IMR-90 (cell line): Measurements from ENCODE around the gene KDM6A. TPM values are rescaled to one million over a fixed set of nuclear protein-coding genes. Genes with fewer than 3 reads are reported as not detected.

Experiments used
- ATAC-seq: fragments of 200-7000 bp; cut with Tn5 transposase; 2 replicates; pipeline ENCODE4 v1.9.1; 2020; ENCODE audit warnings: low read depth, mild to moderate bottlenecking, moderate library complexity
- BruUV-seq: library from RNA; stranded (reverse); fragments of 400-500 nt; replicated peaks from 2 replicates; lab custom pipeline; 2021; lab: Mats Ljungman, UMichigan
- CTCF ChIA-PET: fragments of 300-600 bp; formaldehyde crosslinking; extraction: SDS; loops from one replicate; lab custom pipeline; 2021; ENCODE audit warnings: antibody characterized with exemption; lab: Yijun Ruan, JAX
- POLR2A ChIA-PET: fragments of 300-600 bp; sonication (Branson Sonifier 250); formaldehyde crosslinking; loops from one replicate; lab custom pipeline; 2022; ENCODE audit warnings: antibody characterized with exemption; ENCODE audit not compliant: unreplicated experiment; lab: Charles Lee
- DNase-seq: peaks from one replicate; pipeline ENCODE4 v3.0.0; 2013
- H2AFZ ChIP-seq: replicated peaks from 2 replicates; pipeline ENCODE3; 2013; ENCODE audit warnings: low read length, mild to moderate bottlenecking; ENCODE audit not compliant: poor library complexity
- H2AK5ac ChIP-seq: 2 replicates; pipeline ENCODE4 v1.6.1; 2013; ENCODE audit warnings: low read depth, low read length, inconsistent platforms
- H2AK9ac ChIP-seq: replicated peaks from 2 replicates; pipeline ENCODE3; 2013; ENCODE audit warnings: mild to moderate bottlenecking, low read depth, low read length, moderate library complexity; ENCODE audit not compliant: poor library complexity
- H2BK120ac ChIP-seq: 2 replicates; pipeline ENCODE4 v1.6.1; 2013; ENCODE audit warnings: low read depth, low read length, inconsistent platforms
- H2BK15ac ChIP-seq: 3 replicates; pipeline ENCODE4 v1.6.1; 2013; ENCODE audit warnings: low read depth, low read length, inconsistent platforms
- H2BK20ac ChIP-seq: 2 replicates; pipeline ENCODE4 v1.6.1; 2013; ENCODE audit warnings: low read depth, mild to moderate bottlenecking, inconsistent platforms, low read length, moderate library complexity
- H2BK5ac ChIP-seq: 2 replicates; pipeline ENCODE4 v1.6.1; 2013; ENCODE audit warnings: mild to moderate bottlenecking, low read depth, low read length, inconsistent platforms; ENCODE audit not compliant: poor library complexity, severe bottlenecking
- H3K14ac ChIP-seq: replicated peaks from 2 replicates; pipeline ENCODE4 v1.6.1; 2013; ENCODE audit warnings: low read depth, low read length, inconsistent platforms
- H3K18ac ChIP-seq: 2 replicates; pipeline ENCODE4 v1.6.1; 2013; ENCODE audit warnings: low read depth, low read length, control low read depth
- H3K23ac ChIP-seq: 2 replicates; pipeline ENCODE4 v1.6.1; 2013; ENCODE audit warnings: low read depth, low read length, inconsistent platforms
- H3K27ac ChIP-seq: 2 replicates; pipeline ENCODE4 v1.5.1; 2013; ENCODE audit warnings: mild to moderate bottlenecking, control low read depth, low read length; ENCODE audit not compliant: insufficient read depth
- H3K27me3 ChIP-seq: 2 replicates; pipeline ENCODE4 v1.6.1; 2013; ENCODE audit warnings: low read length; ENCODE audit not compliant: control insufficient read depth, insufficient read depth
- H3K36me3 ChIP-seq: 2 replicates; pipeline ENCODE4 v1.6.1; 2013; ENCODE audit warnings: low read length, mixed read lengths; ENCODE audit not compliant: control insufficient read depth, insufficient read depth
- H3K4ac ChIP-seq: 2 replicates; pipeline ENCODE4 v1.6.1; 2013; ENCODE audit warnings: low read depth, low read length, inconsistent platforms
- H3K4me1 ChIP-seq: 2 replicates; pipeline ENCODE4 v1.6.1; 2013; ENCODE audit warnings: low read length, mixed read lengths; ENCODE audit not compliant: control insufficient read depth, insufficient read depth
- H3K4me2 ChIP-seq: 2 replicates; pipeline ENCODE4 v1.6.1; 2013; ENCODE audit warnings: low read depth, mild to moderate bottlenecking, control low read depth, low read length, moderate library complexity
- H3K4me3 ChIP-seq: 2 replicates; pipeline ENCODE4 v1.5.1; 2013; ENCODE audit warnings: low read depth, mild to moderate bottlenecking, control low read depth, low read length, moderate library complexity; ENCODE audit not compliant: insufficient read depth
- H3K56ac ChIP-seq: 2 replicates; pipeline ENCODE4 v1.6.1; 2013; ENCODE audit warnings: low read length, inconsistent platforms; ENCODE audit not compliant: insufficient read depth; ENCODE audit errors: extremely low read depth
- H3K79me1 ChIP-seq, 2 experiments: 2 replicates each; pipeline ENCODE4 v1.6.1; 2013; ENCODE audit warnings: low read length in 2 of 2, inconsistent platforms in 1 of 2, low read depth in 1 of 2
- H3K9ac ChIP-seq: 2 replicates; pipeline ENCODE4 v1.6.1; 2013; ENCODE audit warnings: low read depth, low read length, control low read depth
- H3K9me1 ChIP-seq: 2 replicates; pipeline ENCODE4 v1.6.1; 2013; ENCODE audit warnings: low read length, inconsistent platforms; ENCODE audit not compliant: insufficient read depth
- H3K9me3 ChIP-seq: 2 replicates; pipeline ENCODE4 v1.6.1; 2013; ENCODE audit warnings: low read length; ENCODE audit not compliant: control insufficient read depth, insufficient read depth
- H4K20me1 ChIP-seq: 2 replicates; pipeline ENCODE4 v1.6.1; 2013; ENCODE audit warnings: low read length, inconsistent platforms; ENCODE audit not compliant: insufficient read depth
- H4K5ac ChIP-seq: 2 replicates; pipeline ENCODE4 v1.6.1; 2013; ENCODE audit warnings: mild to moderate bottlenecking, low read depth, low read length, control low read depth
- H4K8ac ChIP-seq, 2 experiments: 2 replicates each; pipeline ENCODE4 v1.6.1; 2013; ENCODE audit warnings: low read depth in 2 of 2, low read length in 2 of 2, control low read depth in 1 of 2, inconsistent platforms in 1 of 2
- H4K91ac ChIP-seq: 2 replicates; pipeline ENCODE4 v1.6.1; 2013; ENCODE audit warnings: low read depth, low read length, inconsistent platforms; ENCODE audit not compliant: insufficient read depth
- CHD1 ChIP-seq: IDR thresholded peaks from 2 replicates; pipeline ENCODE4 v1.6.1; 2012; ENCODE audit warnings: low read depth, low read length, improper control_type of control experiment
- FOS ChIP-seq: fragments of 150-350 bp; IDR thresholded peaks from 2 replicates; pipeline ENCODE4 v1.6.1; 2016; ENCODE audit warnings: low read depth, low read length
- POLR2A ChIP-seq: IDR thresholded peaks from 2 replicates; pipeline ENCODE4 v1.6.1; 2012; ENCODE audit warnings: mild to moderate bottlenecking, low read depth, low read length
- RFX5 ChIP-seq: IDR thresholded peaks from 2 replicates; pipeline ENCODE4 v1.8.0; 2012; ENCODE audit warnings: low read depth, mild to moderate bottlenecking, low read length, moderate library complexity
- WGBS, 2 experiments: methylation state at CpG; one replicate each; pipeline versions ENCODE4 v1.1.5 to v1.1.7; 2013; ENCODE audit warnings: missing lambda C conversion rate in 2 of 2; ENCODE audit not compliant: insufficient read length in 1 of 2; ENCODE audit errors: extremely low coverage in 2 of 2; 5-methylcytosine and 5-hydroxymethylcytosine counted together
- dilution Hi-C: fragments of 300-500 bp; cut with HindIII; formaldehyde crosslinking; loops from one replicate; pipeline ENCODE4 v1.14.3; 2018; ENCODE audit warnings: low sequenced_read_pairs; ENCODE audit not compliant: unreplicated experiment
- in situ Hi-C: fragments of 300-500 bp; cut with MboI; formaldehyde crosslinking; loops from 3 replicates; pipeline ENCODE4 v1.14.3; 2019; ENCODE audit warnings: low sequenced_read_pairs, inconsistent platforms, mixed read lengths
- intact Hi-C: fragments of 100-400 bp; cut with micrococcal nuclease; formaldehyde crosslinking; loops from 2 replicates; pipeline ENCODE4 v1.10.0; 2022
- polyA plus RNA-seq, 3 experiments: library from polyadenylated mRNA; depleted of rRNA; stranded (reverse); fragments of >200 nt; gene quantifications; 2 replicates each; pipeline ENCODE4 v1.2.3, GENCODE V29; 2012; ENCODE audit warnings: low replicate concordance in 1 of 3
- total RNA-seq: library from RNA; depleted of rRNA; stranded (reverse); fragments of >200 nt; gene quantifications from 2 replicates; pipeline ENCODE4 v1.2.3, GENCODE V29; 2012

The KDM6A gene
- total and polyA plus RNA-seq, 2 of the 4 experiments (the other 2 are of a cell fraction) = 11.7 to 24.9 TPM

GRCh38 chrX:44918722-44919121 is 45.7 kb downstream of the KDM6A start:
- Histone ChIP-seq H3K18ac (no peak overlapping the region), H3K56ac (no peak overlapping the region), H2BK20ac (no peak overlapping the region), H3K27ac (no peak overlapping the region), H2AFZ (no peak overlapping the region), H2BK15ac (no peak overlapping the region), H3K4me1 (peaks cover 5% of the 10 kb centered on the region), H2AK5ac (no peak overlapping the region), H3K4ac (no peak overlapping the region), H4K20me1 (peaks cover 46% of the 10 kb centered on the region), H3K9me3 (no peaks in the 10 kb centered on the region), H2BK5ac (no peak overlapping the region), H4K5ac (no peak overlapping the region), H3K79me1 (peaks cover 7 to 40% of the 10 kb centered on the region in 2 experiments; a peak in 3 of 4 replicates), H3K36me3 (no peaks in the 10 kb centered on the region), H2BK120ac (no peak overlapping the region), H3K23ac (no peak overlapping the region), H3K14ac (no peak overlapping the region), H2AK9ac (no peak overlapping the region), H4K91ac (no peak overlapping the region), H3K27me3 (no peaks in the 10 kb centered on the region), H3K9me1 (no peaks in the 10 kb centered on the region; the same call in 1 of the 2 replicates), H4K8ac (no peak overlapping the region), H3K4me3 (no peak overlapping the region), H3K9ac (no peak overlapping the region), H3K4me2 (no peak overlapping the region)
- BruUV-seq = no TSS peak
- no CpG with 5 or more reads among the region's 1 CpG for WGBS, 2 experiments
- DNase-seq (no peak), ATAC-seq (no peak)
- ChIA-PET POLR2A (no interaction called here), CTCF (no interaction called here)
- TF ChIP-seq RFX5 (no peak), POLR2A (no peak), CHD1 (no peak), FOS (no peak)
- dilution Hi-C loops = no loop called here
- in situ Hi-C loops = no loop called here
- intact Hi-C loops = loop anchor here (5.0 kb wide), 1 partner anchor 94 kb away; no protein-coding TSS in a partner anchor
